ENCODE data around the gene SOX10. TPM values are rescaled to one million over a fixed set of nuclear protein-coding genes. Genes with fewer than 3 reads are reported as not detected.

SOX10 gene
- total RNA-seq, 1 experiment from 2014 or later: 2.4 TPM

DNA sequence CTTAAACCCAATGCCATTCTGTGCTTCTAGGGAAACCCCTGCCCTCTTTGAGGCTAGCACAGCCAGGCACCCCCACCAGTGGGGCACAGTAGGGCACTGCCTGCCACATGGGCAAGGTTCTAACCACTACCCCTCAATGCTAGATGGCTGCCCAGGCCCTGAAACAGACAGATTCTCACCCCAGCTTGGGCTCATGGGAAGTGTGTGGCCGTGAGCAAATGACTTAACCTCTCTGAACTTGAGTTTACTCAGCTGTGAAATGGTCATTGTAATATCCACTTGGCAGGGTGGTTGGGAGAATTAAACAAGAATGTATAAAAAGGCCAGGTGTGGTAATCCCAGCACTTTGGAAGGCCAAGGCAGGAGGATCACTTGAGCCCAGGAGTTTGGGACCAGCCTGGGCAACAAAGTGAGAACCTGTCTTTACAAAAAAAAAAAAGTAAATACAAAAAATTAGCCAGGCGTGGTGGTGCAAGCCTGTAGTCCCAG, 53.4 kb downstream of the SOX10 start:
- H3K23ac ChIP-seq (ENCODE audit: insufficient read length, low read depth, low read length): no peak overlapping the region
- peaks cover 0 to 56% (median 21%) of the 10 kb centered on the region in 3 experiments; a peak in 6 of 7 replicates for H3K36me3 Mint-ChIP-seq (ENCODE audit: insufficient read depth in 1 of 3, low read depth in 3 of 3)
- no peak for DNase-seq
- H2BK5ac ChIP-seq (ENCODE audit: insufficient read length, low read length): no peak overlapping the region
- no peaks in the 10 kb centered on the region for H3K27me3 Mint-ChIP-seq (ENCODE audit: low read depth)
- no peaks in the 10 kb centered on the region for H3K79me1 ChIP-seq (ENCODE audit: insufficient read depth, low read depth, low read length, poor library complexity, severe bottlenecking)
- H3K9ac ChIP-seq (ENCODE audit: extremely low read depth, insufficient read length, low read length): no peak overlapping the region
- H2BK20ac ChIP-seq (ENCODE audit: low read depth, low read length, poor library complexity, severe bottlenecking): no peak overlapping the region
- no peak overlapping the region for H3K4me2 ChIP-seq (ENCODE audit: insufficient read depth, insufficient read length, low read length)
- H3T11ph ChIP-seq (ENCODE audit: low read length): no peak overlapping the region
- no peak overlapping the region for H2BK12ac ChIP-seq (ENCODE audit: insufficient read length, low read depth, low read length)
- H2AK5ac ChIP-seq (ENCODE audit: insufficient read length, low read length): no peak overlapping the region
- no peak overlapping the region for H3K56ac ChIP-seq (ENCODE audit: insufficient read length, low read depth, low read length)
- H3K27ac ChIP-seq (ENCODE audit: insufficient read length, low read depth, low read length): no peak overlapping the region
- no peaks in the 10 kb centered on the region for H3K23me2 ChIP-seq (ENCODE audit: insufficient read length, low read depth, low read length, poor library complexity, severe bottlenecking)
- H2AFZ ChIP-seq (ENCODE audit: low read length): no peak overlapping the region
- no peaks in the 10 kb centered on the region for H4K20me1 ChIP-seq (ENCODE audit: control insufficient read depth, insufficient read depth, insufficient read length)
- H4K8ac ChIP-seq (replicated peaks; ENCODE audit: insufficient read length, low read depth, low read length): no peak overlapping the region
- TF ChIP-seq, protein P1, sequence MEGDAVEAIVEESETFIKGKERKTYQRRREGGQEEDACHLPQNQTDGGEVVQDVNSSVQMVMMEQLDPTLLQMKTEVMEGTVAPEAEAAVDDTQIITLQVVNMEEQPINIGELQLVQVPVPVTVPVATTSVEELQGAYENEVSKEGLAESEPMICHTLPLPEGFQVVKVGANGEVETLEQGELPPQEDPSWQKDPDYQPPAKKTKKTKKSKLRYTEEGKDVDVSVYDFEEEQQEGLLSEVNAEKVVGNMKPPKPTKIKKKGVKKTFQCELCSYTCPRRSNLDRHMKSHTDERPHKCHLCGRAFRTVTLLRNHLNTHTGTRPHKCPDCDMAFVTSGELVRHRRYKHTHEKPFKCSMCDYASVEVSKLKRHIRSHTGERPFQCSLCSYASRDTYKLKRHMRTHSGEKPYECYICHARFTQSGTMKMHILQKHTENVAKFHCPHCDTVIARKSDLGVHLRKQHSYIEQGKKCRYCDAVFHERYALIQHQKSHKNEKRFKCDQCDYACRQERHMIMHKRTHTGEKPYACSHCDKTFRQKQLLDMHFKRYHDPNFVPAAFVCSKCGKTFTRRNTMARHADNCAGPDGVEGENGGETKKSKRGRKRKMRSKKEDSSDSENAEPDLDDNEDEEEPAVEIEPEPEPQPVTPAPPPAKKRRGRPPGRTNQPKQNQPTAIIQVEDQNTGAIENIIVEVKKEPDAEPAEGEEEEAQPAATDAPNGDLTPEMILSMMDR (conservative IDR thresholded peaks at IDR 0.05): no peak
- H3K79me2 ChIP-seq (ENCODE audit: insufficient read depth, low read length): no peaks in the 10 kb centered on the region
- no peak overlapping the region; the same call in 1 of the 2 replicates for H2BK15ac ChIP-seq (ENCODE audit: low read depth, low read length)
- no peak overlapping the region for H3K4ac ChIP-seq (ENCODE audit: low read depth, low read length)
- H4K91ac ChIP-seq (ENCODE audit: insufficient read length, low read depth, low read length): no peak overlapping the region
- H3K4me1 Mint-ChIP-seq: peaks cover 8 to 9% of the 10 kb centered on the region in 2 experiments
- H3K18ac ChIP-seq (ENCODE audit: insufficient read length, low read depth, low read length): no peak overlapping the region
- H3K4me3 Mint-ChIP-seq: no peak overlapping the region
- no peak overlapping the region for H4K5ac ChIP-seq (ENCODE audit: insufficient read length, low read depth, low read length)
- H3K14ac ChIP-seq (ENCODE audit: insufficient read depth, low read length): no peak overlapping the region
- H3K9me3 ChIP-seq (ENCODE audit: control insufficient read depth, low read depth, low read length): no peaks in the 10 kb centered on the region
- H3K4me1 ChIP-seq (ENCODE audit: insufficient read depth, low read length): no peaks in the 10 kb centered on the region
- no peak overlapping the region for H3K27ac Mint-ChIP-seq
- no peaks in the 10 kb centered on the region for H3K9me3 Mint-ChIP-seq
- H2BK120ac ChIP-seq (ENCODE audit: low read depth, low read length, poor library complexity, severe bottlenecking): no peak overlapping the region
- no CpG with 5 or more reads among the region's 2 CpGs for WGBS (ENCODE audit: extremely low coverage, insufficient read length, low lambda C conversion rate)
- H3K27me3 ChIP-seq (ENCODE audit: insufficient read depth, low read length): no peaks in the 10 kb centered on the region

Data from H9 (cell line).